Gastrocnemius medialis (tissue), 4 donors: ENCODE results near the gene SEC24D.

Experiments used
- CTCF ChIP-seq, 5 experiments: fragments of 450-650 bp in 3 of 5; fragments of 200-600 bp in 2 of 5; sonication (generic) in 2 of 5; IDR thresholded peaks in 4 of 5; conservative IDR thresholded peaks in 1 of 5; 1 replicate in 4 of 5; 2 replicates in 1 of 5; pipeline ENCODE4 v1.5.1; 2016 to 2019; ENCODE audit warnings: antibody characterized with exemption in 5 of 5, mild to moderate bottlenecking in 3 of 5, moderate library complexity in 3 of 5
- POLR2A ChIP-seq, 2 donors: fragments of 450-650 bp; IDR thresholded peaks; one replicate each; pipeline ENCODE4 v1.6.1; 2017; ENCODE audit warnings: antibody characterized with exemption in 2 of 2, mild to moderate bottlenecking in 2 of 2, moderate library complexity in 2 of 2

- no peak for TF ChIP-seq CTCF (IDR thresholded peaks at IDR 0.05 in 4 of 5, conservative IDR thresholded peaks at IDR 0.05 in 1 of 5)
- no peak for TF ChIP-seq POLR2A (IDR thresholded peaks at IDR 0.05)
These were observed 86.5 kb downstream of the SEC24D start for GRCh38 chr4:118749347-118749988.
